Neural progenitor cell (in vitro differentiated cells): ENCODE measurements around the gene AMIGO1.

Experiments
- EZH2 ChIP-seq: fragments of 200-600 bp; sonication (generic); IDR thresholded peaks from 2 replicates; pipeline ENCODE4 v1.6.1; 2017; ENCODE audit warnings: antibody characterized with exemption, mild to moderate bottlenecking, moderate library complexity
- TF ChIP-seq, protein P1 (sequence below): fragments of 200-600 bp; sonication (generic); IDR thresholded peaks from 2 replicates; pipeline ENCODE4 v1.5.1; 2017; ENCODE audit warnings: antibody characterized with exemption, mild to moderate bottlenecking

DNA sequence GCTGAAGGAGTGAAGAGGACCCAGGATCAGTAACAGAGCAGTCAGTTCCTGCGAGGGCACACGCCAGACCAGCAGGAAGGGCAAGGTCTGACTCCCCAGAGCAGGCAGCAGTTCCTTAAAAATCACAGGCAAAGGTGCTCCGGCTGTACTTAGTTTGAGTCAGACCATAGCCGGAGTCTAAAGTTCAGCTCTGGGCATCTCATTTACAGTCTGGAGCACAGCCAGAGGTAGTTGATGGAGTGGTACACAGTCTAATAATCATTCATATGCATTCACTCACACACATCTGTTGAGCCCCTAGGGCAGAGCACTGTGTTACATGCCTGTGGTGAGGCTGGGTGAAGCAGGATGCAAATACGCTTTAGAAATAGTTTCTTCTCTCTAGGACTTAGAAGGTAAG is 7.3 kb upstream of the AMIGO1 start:
- TF ChIP-seq, protein P1, sequence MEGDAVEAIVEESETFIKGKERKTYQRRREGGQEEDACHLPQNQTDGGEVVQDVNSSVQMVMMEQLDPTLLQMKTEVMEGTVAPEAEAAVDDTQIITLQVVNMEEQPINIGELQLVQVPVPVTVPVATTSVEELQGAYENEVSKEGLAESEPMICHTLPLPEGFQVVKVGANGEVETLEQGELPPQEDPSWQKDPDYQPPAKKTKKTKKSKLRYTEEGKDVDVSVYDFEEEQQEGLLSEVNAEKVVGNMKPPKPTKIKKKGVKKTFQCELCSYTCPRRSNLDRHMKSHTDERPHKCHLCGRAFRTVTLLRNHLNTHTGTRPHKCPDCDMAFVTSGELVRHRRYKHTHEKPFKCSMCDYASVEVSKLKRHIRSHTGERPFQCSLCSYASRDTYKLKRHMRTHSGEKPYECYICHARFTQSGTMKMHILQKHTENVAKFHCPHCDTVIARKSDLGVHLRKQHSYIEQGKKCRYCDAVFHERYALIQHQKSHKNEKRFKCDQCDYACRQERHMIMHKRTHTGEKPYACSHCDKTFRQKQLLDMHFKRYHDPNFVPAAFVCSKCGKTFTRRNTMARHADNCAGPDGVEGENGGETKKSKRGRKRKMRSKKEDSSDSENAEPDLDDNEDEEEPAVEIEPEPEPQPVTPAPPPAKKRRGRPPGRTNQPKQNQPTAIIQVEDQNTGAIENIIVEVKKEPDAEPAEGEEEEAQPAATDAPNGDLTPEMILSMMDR = no peak
- no peak for TF ChIP-seq EZH2
